Activated CD8-positive, alpha-beta memory T cell treated with anti-CD3 and anti-CD28 coated beads, Interleukin-2, amount 50 U/mL, for 24 hours (primary cell): Measurements from ENCODE around the gene SBF2.

ENCODE experiments used
- DNase-seq: peaks from one replicate; pipeline ENCODE4 v3.0.0-alpha.2; 2020; ENCODE audit errors: extremely low read depth

The SBF2 gene

GRCh38 chr11:10317776-10318526 lies 23.9 kb upstream of the SBF2 start:
- no peak for DNase-seq

DNA sequence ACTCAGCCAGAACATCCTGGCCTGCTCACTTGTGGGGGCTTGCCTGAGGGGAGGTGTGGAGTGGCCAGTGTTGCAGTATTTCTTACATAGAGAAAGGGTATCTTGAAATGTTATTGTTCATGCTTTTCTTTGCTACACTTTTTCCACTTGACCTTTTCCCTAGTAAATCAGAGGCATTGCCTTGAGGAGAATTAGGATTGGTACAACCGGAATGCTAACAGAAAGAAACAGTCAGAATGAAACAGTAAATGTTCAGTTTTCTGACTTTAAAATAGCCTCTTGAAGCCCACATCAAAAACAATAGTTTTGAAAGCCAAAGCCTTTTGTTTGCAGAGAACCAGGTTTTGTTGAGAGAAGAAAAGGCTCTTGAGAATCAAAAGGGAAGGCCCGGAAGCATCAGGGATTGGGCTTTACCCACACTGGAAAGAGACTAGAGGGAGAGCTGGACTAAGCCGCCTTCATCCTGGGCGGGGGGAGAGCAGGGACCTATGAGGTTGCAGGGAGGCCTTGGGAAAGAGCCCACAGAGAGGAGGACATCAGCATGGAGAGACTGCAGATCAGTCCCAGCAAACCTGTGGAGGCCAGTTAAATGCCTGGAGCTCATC lies 23.2 kb upstream of the SBF2 start:
- no peak for DNase-seq

DNA sequence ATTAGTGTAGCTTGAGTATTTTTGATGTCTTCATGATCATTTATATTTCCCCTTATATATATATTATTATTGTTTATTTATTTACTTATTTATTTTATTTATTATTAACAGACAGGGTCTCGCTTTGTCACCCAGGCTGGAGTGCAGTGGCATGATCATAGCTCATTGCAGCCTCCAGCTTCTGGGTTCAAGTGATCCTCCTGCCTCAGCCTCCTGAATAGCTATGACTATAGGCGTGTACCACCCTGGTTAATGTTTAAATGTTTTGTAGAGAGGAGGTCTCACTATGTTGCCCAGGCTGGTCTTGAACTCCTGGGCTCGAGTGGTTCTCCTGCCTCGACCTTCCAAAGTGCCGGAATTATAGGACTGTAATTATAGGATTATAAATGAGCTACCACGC lies 21.1 kb upstream of the SBF2 start:
- no peak for DNase-seq

GRCh38 chr11:10314199-10315072 lies 20.4 kb upstream of the SBF2 start:
- no peak for DNase-seq

- DNase-seq = no peak
Measured at GRCh38 chr11:10311802-10312201, 17.8 kb upstream of the SBF2 start.

DNA sequence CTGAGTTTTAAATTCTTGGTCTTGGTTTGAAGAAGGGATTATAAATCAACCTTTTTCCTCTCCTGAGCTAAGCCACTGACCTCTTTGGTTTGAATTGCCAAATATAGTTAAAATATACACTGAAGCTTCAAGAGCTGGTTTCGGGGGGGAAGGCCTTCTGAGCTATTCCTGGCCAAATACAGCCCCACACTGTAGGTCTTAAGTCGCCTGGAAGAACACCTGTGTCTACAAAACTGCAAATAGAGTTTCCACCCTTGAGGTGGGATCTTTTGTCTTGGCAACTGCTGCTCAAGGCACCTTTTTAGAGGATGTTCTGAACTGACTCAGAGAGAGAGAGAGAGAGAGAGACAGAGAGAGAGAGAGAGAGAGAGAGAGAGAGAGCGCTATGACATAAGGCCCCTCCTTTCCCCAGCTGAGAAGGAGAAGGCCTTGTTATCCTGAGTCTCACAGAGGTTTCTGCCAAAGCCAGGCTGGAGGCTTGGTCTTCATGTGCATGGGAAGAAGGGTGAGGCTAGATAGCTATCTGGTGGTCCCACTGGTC lies 16.4 kb upstream of the SBF2 start:
- DNase-seq = no peak

GRCh38 chr11:10309163-10310093 lies 15.4 kb upstream of the SBF2 start:
- DNase-seq = no peak

DNA sequence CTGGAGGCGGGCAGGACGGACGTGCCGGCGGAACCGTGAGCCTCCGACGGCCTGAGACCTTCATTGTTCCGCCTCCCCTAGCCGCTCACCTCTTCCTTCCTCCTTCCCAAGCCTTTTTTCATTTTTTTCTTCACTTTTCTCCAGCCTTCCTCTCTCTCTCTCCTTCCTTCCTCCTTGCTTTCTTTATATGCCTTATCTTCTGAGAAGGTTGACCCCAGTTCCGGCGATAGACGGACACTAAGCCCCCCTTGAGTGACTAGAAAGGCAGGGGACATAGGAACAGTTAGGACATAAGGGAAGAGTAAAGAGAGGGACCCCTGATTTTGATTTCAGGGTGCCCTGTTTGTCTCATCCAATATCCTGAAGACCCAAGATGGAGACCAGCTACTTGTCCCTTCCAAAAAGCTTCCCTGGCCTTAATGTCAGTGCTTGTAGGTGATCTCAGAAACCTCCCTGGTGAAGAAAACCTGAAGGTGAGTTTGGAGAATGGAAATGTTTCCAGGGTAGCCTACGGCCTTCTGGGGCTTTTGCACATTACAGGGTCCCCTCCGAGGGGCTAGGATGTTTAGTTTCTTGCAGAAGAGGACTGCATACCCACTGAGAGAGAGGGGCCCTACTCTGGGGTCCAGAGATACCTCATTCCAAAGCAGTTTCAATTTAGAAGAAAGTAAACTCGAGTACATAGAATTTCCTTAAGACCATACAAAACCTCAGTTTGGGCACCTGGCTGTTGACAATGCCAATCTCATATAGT lies 14.4 kb upstream of the SBF2 start:
- DNase-seq = no peak

DNA sequence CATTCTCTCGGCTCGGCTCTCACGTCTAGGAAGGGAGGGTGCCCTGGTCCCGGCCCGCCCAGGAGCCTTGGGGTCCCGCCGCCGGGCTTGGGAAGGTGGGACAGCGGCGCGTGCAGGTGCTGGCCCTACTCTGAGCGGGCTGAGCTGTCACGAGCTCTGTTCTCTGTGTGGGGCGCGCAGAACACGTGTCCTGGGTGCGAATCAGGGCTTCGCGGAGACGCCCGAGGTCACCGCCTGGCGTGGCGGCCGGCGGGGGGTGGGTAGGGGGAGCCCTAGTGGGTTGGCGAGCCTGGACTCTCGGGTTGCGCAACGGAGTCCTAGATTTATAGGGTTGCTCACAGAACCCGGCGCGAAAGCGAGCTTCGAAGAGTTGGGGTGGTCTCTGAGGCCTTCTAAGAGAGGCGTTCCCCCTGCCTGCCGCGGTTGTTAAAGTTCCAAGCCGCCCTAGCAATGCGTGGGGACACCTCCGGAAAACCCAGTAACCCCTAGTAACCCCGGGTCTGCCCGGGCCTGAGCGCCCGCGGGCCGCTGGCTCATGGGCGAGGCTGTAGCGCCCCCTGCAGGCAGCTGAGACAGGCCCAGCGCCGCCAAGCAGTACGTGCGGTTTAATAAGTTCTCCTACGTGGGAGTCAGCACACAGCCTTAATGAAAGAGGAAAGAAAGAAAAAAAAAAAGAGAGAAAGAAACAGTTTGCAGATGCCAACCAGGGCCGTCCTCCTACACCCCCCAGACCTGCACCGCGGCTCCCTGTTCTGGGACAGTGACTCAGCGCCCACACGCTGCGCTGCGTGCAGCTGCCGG lies 13.6 kb upstream of the SBF2 start:
- no peak for DNase-seq

DNA sequence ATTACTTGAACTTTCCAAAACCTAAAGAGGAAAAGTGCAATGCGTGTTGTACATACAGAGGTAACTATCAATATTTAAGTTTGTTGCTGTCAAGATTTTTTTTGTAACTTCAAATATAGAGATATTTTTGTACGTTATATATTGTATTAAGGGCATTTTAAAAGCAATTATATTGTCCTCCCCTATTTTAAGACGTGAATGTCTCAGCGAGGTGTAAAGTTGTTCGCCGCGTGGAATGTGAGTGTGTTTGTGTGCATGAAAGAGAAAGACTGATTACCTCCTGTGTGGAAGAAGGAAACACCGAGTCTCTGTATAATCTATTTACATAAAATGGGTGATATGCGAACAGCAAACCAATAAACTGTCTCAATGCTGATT lies 13.0 kb upstream of the SBF2 start:
- DNase-seq = no peak

DNA sequence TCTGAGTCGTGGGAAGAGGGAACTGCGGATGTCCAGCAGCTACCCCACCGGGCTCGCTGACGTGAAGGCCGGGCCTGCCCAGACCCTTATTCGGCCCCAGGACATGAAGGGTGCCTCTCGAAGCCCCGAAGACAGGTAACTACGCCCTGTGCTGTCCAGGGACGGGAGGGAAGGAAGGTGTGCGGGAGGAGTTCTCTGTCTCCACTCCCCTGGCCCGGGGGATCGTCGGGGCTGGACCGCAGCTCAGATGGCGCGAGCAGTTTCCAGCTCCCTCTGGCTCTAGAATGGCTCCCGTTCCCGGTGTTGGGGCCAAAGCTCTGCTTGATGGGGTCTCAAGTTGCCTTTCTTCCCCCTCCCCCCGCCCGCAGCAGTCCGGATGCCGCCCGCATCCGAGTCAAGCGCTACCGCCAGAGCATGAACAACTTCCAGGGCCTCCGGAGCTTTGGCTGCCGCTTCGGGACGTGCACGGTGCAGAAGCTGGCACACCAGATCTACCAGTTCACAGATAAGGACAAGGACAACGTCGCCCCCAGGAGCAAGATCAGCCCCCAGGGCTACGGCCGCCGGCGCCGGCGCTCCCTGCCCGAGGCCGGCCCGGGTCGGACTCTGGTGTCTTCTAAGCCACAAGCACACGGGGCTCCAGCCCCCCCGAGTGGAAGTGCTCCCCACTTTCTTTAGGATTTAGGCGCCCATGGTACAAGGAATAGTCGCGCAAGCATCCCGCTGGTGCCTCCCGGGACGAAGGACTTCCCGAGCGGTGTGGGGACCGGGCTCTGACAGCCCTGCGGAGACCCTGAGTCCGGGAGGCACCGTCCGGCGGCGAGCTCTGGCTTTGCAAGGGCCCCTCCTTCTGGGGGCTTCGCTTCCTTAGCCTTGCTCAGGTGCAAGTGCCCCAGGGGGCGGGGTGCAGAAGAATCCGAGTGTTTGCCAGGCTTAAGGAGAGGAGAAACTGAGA lies 12.2 kb upstream of the SBF2 start:
- no peak for DNase-seq

- no peak for DNase-seq
Measured at GRCh38 chr11:10305262-10305963, 11.4 kb upstream of the SBF2 start.

DNA sequence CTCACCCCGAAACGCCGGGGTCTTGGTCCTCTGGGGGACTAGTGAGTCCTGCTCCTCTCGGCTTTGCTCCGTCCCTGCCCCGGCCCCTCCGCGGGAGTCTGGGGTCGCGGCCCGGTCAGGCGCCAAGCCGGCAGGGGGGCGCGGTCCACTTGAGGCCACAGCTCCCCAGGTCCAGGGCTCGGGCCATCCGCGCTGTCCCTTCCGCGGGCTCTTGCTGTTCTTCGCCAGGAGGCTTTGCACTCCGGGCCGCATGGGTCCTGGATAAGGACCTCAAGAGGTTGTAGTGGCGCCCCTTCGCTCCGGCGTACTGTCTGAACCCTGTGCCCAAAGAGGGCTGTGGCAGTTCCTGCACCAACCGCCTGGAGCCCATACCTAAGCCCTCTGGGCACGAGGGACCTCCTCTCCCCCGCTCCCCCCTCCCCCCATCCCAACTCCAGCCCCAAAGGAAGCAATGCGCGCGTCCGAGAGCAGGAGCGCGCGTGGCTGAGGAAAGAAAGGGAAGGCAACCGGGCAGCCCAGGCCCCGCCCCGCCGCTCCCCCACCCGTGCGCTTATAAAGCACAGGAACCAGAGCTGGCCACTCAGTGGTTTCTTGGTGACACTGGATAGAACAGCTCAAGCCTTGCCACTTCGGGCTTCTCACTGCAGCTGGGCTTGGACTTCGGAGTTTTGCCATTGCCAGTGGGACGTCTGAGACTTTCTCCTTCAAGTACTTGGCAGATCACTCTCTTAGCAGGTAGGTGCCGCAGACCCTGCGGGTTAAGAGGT lies 10.7 kb upstream of the SBF2 start, which contains the start of gene ADM:
TSS of gene ADM (plus strand) at position 579 of the 767 bp plus-strand sequence. CDS start 628 bp downstream, outside the sequence.
- DNase-seq = no peak

DNA sequence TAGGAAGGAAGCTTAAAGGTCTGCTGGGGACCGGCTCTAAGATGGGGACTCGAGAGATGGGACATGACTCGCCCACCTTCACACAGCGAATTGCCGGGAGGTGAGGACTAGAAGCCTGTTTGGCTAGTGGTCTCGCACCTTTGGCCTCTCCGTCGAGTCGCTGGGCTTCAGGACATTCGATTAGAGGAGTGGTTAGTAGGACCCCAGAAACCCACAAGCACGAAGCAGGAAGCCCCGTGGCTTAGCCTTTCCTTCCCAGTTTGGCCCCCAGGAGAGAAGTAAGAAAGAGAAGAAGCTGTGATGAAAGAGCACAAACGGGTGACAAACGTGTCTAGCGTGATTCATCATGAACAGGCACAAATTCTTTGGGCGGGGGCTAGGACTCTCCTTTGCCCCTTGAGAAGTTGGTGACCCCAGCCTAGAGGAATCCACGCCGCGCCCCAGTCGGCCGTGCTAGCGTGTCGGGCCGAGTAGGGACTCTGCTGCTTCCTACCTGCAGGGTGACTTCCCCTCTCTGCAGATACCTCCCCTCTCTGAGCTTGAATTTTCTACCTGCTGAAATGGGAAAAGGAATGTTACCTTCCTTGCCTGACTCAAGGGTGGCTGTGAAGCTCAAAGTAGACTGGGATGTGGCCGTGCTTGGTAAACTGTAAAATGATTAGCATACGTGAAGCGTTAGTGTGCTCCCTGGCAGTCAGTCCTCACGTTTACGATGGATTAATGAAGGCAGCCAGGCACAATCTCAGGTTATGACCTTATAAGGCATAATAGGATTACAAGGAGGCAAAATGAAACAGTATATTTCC lies 9.7 kb upstream of the SBF2 start:
- no peak for DNase-seq

- DNase-seq = no peak
Measured at GRCh38 chr11:10302744-10303557, 8.9 kb upstream of the SBF2 start.
